ENCODE results near the gene BEND4. TPM values are rescaled to one million over a fixed set of nuclear protein-coding genes. Genes with fewer than 3 reads are reported as not detected.

Gene BEND4
- total RNA-seq, 2 donors from 2014 or later = 11.6 to 13.4 TPM

- peaks cover 18% of the 10 kb centered on the region for H3K36me3 Mint-ChIP-seq (ENCODE audit: low read depth)
- no peaks in the 10 kb centered on the region for H3K27me3 ChIP-seq (ENCODE audit: control insufficient read depth, insufficient read depth, low read length, poor library complexity, severe bottlenecking)
- H3K27me3 Mint-ChIP-seq (ENCODE audit: insufficient read depth) = no peaks in the 10 kb centered on the region
- no peak overlapping the region for H3K4me3 Mint-ChIP-seq
- 96 to 97% methylated on average over 3 of the region's 3 CpGs for WGBS, 2 experiments (ENCODE audit: insufficient coverage in 1 of 2, insufficient read length in 1 of 2)
- H3K9ac ChIP-seq (ENCODE audit: extremely low read depth, low read length, poor library complexity, severe bottlenecking) = no peak overlapping the region
- H3K9me3 Mint-ChIP-seq = no peaks in the 10 kb centered on the region
- no peaks in the 10 kb centered on the region for H3K9me3 ChIP-seq (ENCODE audit: control insufficient read depth, low read length)
- H3K36me3 ChIP-seq (ENCODE audit: control insufficient read depth, insufficient read depth, low read length) = peaks cover 30% of the 10 kb centered on the region
- no peak overlapping the region for H3K27ac ChIP-seq (ENCODE audit: low read depth, low read length)
- no peaks in the 10 kb centered on the region for H3K4me1 ChIP-seq (ENCODE audit: control insufficient read depth, insufficient read depth, low read length)
- H3K27ac Mint-ChIP-seq = no peak overlapping the region
- no peak overlapping the region for H3K4me3 ChIP-seq (ENCODE audit: low read length)
- no peaks in the 10 kb centered on the region for H3K4me1 Mint-ChIP-seq
- no peak for DNase-seq
- no peak for TF ChIP-seq CTCF (conservative IDR thresholded peaks at IDR 0.05)
Observed at GRCh38 chr4:42080306-42080705, 72.1 kb downstream of the BEND4 start.

- Histone ChIP-seq H3K9ac (ENCODE audit: extremely low read depth, low read length, poor library complexity, severe bottlenecking) (no peak overlapping the region), H3K36me3 (ENCODE audit: control insufficient read depth, insufficient read depth, low read length) (peaks cover 34% of the 10 kb centered on the region), H3K9me3 (ENCODE audit: control insufficient read depth, low read length) (no peaks in the 10 kb centered on the region), H3K4me1 (ENCODE audit: control insufficient read depth, insufficient read depth, low read length) (no peaks in the 10 kb centered on the region), H3K27me3 (ENCODE audit: control insufficient read depth, insufficient read depth, low read length, poor library complexity, severe bottlenecking) (no peaks in the 10 kb centered on the region), H3K4me3 (ENCODE audit: low read length) (no peak overlapping the region), H3K27ac (ENCODE audit: low read depth, low read length) (no peak overlapping the region)
- Mint-ChIP-seq H3K9me3 (no peaks in the 10 kb centered on the region), H3K36me3 (ENCODE audit: low read depth) (peaks cover 22% of the 10 kb centered on the region), H3K4me1 (no peaks in the 10 kb centered on the region), H3K27me3 (ENCODE audit: insufficient read depth) (no peaks in the 10 kb centered on the region), H3K27ac (no peak overlapping the region), H3K4me3 (no peak overlapping the region)
- no peak for TF ChIP-seq CTCF (conservative IDR thresholded peaks at IDR 0.05)
- DNase-seq = no peak
Observed at GRCh38 chr4:42078184-42078801, 74.2 kb downstream of the BEND4 start.

GRCh38 chr4:42074294-42074693 lies 78.2 kb downstream of the BEND4 start:
- 96% methylated on average over 1 of the region's 1 CpG; no CpG with 5 or more reads in 1 of the 2 experiments for WGBS, 2 experiments (ENCODE audit: insufficient coverage in 1 of 2, insufficient read length in 1 of 2)
- Histone ChIP-seq H3K9me3 (ENCODE audit: control insufficient read depth, low read length) (no peaks in the 10 kb centered on the region), H3K36me3 (ENCODE audit: control insufficient read depth, insufficient read depth, low read length) (peaks cover 54% of the 10 kb centered on the region), H3K9ac (ENCODE audit: extremely low read depth, low read length, poor library complexity, severe bottlenecking) (no peak overlapping the region), H3K4me1 (ENCODE audit: control insufficient read depth, insufficient read depth, low read length) (no peaks in the 10 kb centered on the region), H3K27ac (ENCODE audit: low read depth, low read length) (no peak overlapping the region), H3K27me3 (ENCODE audit: control insufficient read depth, insufficient read depth, low read length, poor library complexity, severe bottlenecking) (no peaks in the 10 kb centered on the region), H3K4me3 (ENCODE audit: low read length) (no peak overlapping the region)
- Mint-ChIP-seq H3K9me3 (no peaks in the 10 kb centered on the region), H3K4me3 (no peak overlapping the region), H3K4me1 (no peaks in the 10 kb centered on the region), H3K36me3 (ENCODE audit: low read depth) (peaks cover 31% of the 10 kb centered on the region), H3K27ac (no peak overlapping the region), H3K27me3 (ENCODE audit: insufficient read depth) (no peaks in the 10 kb centered on the region)
- DNase-seq = no peak
- TF ChIP-seq CTCF (conservative IDR thresholded peaks at IDR 0.05) = no peak

Measured in endodermal cell (in vitro differentiated cells).